TTC549 (cell line): ENCODE results near the gene KRT35.

Experiments
- FAIRE-seq: peaks from 2 replicates; lab custom pipeline; 2012; peaks lifted over from hg19 to GRCh38; lab: Jason Lieb, UNC

KRT35 gene

DNA sequence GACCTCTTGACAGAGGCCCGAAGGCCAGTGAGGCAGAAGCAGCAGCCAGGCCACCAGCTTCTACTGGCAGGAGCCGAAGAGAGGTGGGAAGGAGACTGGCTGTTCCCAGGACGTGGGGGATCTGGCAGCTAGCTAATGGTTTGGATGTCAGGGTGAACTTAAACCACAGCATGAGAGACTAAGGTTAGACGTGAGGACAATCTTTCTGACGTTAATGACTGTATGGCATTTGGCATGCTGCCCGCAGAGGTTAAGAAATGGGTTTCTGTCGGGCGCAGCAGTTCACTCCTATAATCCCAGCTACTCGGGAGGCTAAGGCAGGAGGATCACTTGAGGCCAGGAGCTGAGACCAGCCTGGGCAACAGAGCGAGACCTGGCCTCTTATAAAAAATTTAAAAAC, 30.8 kb upstream of the KRT35 start:
- no peak for FAIRE-seq

DNA sequence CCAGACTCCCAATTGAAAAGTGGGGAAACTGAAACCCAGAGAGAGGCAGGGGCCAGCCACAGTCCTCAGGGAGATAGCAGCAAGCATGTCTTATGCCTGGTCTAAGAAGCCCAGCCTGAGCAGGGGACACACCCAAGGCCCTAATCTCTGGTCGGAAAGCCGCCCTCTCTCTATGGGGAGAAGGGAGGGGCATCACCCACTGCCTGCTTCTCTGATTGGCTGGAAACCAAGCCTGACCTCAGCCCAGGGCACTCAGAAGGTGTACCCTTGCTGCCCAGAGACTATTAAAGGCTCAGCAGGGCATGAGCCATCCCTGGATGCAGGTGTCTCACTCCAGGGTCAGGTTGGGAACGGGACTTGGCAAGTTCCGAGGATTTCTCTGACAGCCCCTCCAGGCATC, 30.2 kb upstream of the KRT35 start:
- FAIRE-seq: no peak

DNA sequence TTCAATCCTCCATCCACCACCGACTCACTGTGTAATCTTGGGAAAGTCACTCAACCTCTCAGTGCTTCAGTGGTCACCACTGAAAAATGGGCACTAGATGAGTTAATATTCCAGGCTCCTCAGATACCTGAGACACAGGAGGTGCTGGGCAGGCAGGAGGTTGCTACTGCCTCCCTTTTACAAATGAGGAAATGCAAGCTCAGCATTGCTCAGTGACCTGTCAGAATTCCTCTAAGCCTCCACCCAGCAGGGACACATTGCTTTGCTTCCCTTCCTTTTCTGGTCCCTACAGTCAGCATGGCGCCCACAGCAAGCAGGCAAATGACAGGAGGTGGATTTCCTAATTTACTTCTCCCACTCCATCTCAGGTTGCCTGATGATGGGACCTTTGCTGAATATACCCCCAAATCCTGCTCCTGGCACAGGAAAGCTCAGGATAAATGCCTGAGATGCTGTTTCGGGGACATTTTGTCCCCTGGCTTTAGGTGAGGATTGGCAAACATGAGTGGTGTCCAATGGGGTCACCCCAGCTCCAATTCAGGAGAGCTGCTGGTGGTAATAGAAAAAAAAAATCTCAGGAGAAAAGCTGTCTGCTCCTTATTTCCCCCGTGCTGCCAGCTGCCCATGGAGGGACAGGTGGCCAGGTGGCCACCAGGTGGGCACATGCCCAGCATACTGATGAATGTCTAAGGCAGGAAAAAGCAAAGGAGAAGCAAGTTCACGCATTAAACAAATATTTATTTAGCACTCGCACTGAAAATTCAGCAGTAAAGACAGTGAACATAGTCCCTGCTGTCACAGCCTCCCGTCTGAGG, 29.5 kb upstream of the KRT35 start:
- FAIRE-seq: no peak

- FAIRE-seq: no peak
Observed at GRCh38 chr17:41507315-41507880, 26.4 kb upstream of the KRT35 start.

GRCh38 chr17:41505809-41506767, 25.1 kb upstream of the KRT35 start:
- no peak for FAIRE-seq

DNA sequence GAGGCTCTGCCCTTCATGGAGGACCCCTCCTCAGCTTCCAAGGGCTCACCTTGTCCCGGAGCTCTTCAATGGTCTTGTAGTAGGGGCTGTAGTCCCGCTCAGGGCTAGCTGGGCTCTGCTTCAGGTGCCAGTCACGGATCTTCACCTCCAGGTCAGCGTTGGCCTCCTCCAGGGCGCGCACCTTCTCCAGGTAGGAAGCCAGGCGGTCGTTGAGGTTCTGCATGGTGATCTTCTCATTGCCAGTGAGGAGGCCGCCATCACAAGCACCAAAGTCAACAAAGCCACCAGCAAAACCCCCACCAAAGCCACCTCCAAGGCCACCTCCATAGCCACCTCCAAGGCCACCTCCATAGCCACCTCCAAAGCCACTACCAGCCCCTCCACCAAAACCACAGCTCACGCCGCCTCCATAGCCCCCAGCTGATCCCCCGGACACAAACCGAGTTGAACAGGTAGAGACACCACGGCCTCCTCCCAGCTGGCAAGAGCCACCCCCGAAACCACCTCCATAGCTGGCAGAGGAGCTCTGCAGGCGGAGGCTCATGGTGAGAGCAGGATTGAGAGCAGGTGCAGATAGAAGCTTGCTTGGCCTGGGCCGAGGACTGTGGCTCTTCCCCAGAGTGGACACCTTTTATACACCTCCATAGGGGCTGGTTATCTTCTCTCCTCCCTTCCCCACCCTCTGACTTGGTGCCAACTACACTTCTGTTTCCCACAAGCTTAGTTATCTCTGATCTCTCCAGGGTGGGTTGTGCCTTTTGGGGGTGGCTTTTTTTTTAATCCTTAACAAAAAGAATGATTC, 24.3 kb upstream of the KRT35 start, which contains the start of gene KRT13:
Gene KRT13 (minus strand): TSS at position 606 of the 802 bp plus-strand sequence. CDS start 62 bp downstream, at position 544.
- FAIRE-seq: no peak

- no peak for FAIRE-seq
Observed at GRCh38 chr17:41504246-41504977, 23.5 kb upstream of the KRT35 start.

DNA sequence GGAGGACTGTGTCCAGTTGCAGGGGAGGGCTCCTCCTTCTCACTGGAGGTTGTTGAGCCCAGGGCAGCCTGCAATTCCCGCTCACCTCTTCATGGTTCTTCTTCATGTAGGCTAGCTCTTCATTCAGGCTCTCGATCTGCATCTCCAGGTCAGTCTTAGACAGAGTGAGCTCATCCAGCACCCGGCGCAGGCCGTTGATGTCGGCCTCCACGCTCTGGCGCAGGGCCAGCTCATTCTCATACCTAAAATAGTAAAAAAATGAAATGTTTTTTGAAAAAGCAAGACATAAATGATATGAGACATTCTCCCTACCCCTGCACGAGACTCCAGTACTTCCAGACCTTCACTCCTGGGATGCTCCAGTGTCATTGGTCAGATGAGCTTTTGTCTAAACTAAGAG, 22.3 kb upstream of the KRT35 start:
- FAIRE-seq: no peak

DNA sequence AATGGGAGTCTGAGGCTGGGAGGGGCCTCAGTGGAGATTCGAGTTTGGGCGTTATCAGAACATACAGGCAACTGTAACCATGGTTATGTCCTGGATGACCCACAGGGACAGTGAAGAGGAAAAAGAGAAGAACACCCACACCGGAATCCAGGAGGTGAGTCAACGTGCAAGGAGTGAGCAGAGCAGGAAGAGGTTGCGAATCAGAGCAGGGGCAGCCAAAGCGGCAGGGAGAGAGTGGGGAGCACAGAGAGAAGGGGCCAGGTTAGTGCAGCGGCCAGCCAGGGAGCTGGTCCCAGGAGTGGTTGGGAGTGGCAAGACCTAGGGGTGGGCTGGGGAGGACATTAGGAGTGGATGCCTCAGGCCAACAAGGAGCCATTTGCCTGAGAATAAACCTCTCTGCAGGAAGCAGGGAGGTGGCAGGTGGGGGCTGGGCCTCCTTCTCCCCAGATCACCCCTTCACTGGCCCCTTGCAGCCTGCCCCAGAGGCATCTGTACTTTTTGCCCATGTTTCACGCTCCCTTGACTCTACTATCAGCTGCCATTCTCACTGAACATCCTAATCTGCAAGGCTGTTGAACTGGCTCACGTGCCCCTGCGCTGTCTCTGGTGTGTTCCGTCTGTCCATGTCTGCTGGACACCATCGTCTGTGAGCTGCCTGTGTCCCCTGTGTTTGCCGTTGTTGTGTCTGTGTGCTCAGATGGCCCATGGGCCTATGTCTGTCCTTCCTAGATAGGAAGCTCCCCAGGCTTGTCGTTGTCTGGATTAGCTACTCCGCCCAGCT, 19.4 kb upstream of the KRT35 start:
- FAIRE-seq: no peak

GRCh38 chr17:41499714-41500113, 18.8 kb upstream of the KRT35 start:
- no peak for FAIRE-seq

GRCh38 chr17:41498276-41498675, 17.3 kb upstream of the KRT35 start:
- no peak for FAIRE-seq

- FAIRE-seq: no peak
Observed at GRCh38 chr17:41496803-41497484, 16.0 kb upstream of the KRT35 start.

DNA sequence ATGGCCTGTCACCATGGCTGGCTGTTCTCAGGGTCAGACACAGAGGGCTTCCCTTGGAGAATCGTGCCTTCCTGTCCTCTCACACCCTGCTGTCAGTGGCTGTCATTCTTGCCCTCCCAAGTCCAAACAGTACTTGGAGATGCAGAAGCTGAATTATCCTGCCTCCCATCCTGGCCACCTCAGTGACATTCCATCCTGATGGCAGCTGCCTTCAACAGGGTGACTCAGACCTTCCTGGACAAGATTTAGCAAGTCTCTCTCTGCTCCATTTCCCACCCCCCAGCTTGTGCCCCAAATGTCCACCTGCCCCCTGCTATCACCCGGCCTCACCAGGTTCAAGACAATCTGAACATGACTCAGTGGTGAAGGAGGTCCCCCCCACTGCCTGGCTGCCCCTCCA, 13.6 kb upstream of the KRT35 start:
- no peak for FAIRE-seq

GRCh38 chr17:41492771-41493170, 11.8 kb upstream of the KRT35 start:
- FAIRE-seq: no peak

GRCh38 chr17:41492351-41492750, 11.4 kb upstream of the KRT35 start:
- no peak for FAIRE-seq

DNA sequence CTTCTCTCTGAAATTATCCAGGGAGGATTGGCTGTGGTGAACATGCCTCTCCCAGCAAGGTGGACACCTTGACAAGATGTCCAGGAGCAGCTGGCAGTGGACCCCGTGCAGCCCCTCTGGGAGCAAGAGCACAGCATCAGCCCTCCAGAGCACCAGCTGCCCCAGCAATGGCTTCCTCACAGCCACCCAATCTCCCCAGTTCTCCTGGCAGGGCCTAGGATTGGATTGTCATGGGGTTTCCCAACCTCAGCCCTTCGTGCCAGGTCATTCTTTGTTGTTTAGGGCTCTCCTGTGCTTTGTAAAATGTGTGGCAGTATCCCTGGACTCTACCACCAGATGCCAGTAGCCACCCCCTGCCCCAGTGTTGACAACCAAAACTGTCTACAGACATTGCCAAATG, 10.5 kb upstream of the KRT35 start:
- FAIRE-seq: no peak

DNA sequence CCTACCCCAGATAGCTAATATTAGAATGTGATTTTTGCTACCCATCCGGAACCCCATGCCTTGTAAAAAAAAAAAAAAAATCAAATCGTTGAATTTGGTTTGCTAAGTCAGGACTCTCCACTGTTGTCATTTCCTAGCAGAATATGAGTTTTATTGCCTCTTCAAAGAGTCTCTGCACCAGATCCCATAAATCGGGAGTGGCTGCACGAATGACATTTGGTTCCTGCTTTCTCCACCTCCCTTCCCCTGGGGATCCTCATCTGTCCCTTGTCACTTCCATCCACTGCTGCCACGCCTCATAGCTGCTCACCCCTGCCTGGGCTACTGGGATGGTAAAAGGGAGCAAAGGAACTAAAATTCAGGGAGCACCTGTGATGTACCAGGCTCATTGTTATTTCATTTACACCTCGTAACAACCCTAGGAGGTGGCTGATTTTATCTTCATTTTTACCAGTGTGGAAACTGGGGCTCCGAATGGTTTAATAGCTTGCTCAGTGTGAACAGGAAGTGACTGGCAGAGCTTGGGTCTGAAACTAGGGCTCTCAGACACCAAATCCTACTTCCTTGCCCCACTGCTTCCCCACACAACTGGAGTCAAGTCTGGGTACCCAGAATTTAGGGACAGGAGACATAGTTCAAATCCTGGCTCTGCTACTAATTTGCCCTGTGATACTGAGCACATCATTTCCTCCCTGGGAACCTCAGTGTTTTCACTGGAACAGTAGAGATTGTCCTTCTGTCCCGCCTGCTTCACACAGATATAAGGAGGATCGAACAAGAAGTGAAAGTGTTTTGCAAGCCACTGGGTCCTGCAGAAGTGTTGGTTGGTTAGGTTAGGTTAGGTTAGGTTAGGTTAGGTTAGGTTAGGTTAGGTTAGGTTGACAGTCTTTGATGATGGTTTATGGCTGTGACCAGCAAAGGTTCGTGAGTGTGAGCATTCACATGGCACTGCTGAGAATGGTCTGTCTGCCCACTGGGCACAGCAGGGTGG, 9.3 kb upstream of the KRT35 start:
- FAIRE-seq: no peak

DNA sequence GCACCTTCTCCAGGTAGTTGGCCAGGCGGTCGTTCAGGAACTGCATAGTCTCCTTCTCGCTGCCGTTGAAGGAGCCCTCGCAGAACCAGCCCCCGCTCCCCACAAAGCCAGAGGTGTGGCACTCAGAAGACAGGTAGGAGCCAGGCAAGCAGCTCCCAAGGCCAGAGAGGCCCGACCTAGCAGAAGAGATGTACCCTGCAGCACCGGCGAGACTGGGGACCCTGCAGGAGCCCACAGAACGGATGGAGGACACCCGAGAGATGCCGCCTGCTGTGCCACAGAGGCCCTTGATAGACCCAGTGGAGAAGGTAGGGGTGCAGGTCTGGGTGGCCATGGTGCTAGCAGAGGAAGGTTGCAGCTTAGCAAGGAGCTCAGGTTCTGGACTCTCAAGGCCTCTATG, 8.6 kb upstream of the KRT35 start, which contains the start of gene KRT36:
Gene KRT36 (minus strand): TSS at position 380 of the 400 bp plus-strand sequence. CDS start 46 bp downstream, at position 334.
- FAIRE-seq: no peak
